OCI-LY1 (cell line): ENCODE data around the gene TRPV4.

Experiments used
- H2AFZ ChIP-seq: fragments of 200-600 bp; sonication (generic), shearing (Covaris generic); 2 replicates; pipeline ENCODE4 v1.6.0; 2014; ENCODE audit warnings: antibody characterized with exemption, mild to moderate bottlenecking, low read length
- H3F3A ChIP-seq: fragments of 200-600 bp; sonication (generic), shearing (Covaris generic); 2 replicates; pipeline ENCODE4 v1.6.0; 2014; ENCODE audit warnings: mild to moderate bottlenecking, antibody characterized with exemption, low read length, moderate library complexity; ENCODE audit not compliant: insufficient read depth
- H3K27ac ChIP-seq: fragments of 200-600 bp; sonication (generic); 2 replicates; pipeline ENCODE4 v1.5.1; 2014; ENCODE audit warnings: low read length, mixed run types, mild to moderate bottlenecking, low read depth; ENCODE audit not compliant: poor library complexity, severe bottlenecking
- H3K27me3 ChIP-seq: fragments of 200-600 bp; sonication (generic); 2 replicates; pipeline ENCODE4 v1.6.0; 2014; ENCODE audit warnings: antibody characterized with exemption, mild to moderate bottlenecking, low read length, moderate library complexity; ENCODE audit not compliant: insufficient read depth
- H3K36me3 ChIP-seq: fragments of 200-600 bp; sonication (generic); 2 replicates; pipeline ENCODE4 v1.6.1; 2014; ENCODE audit warnings: mild to moderate bottlenecking, antibody characterized with exemption, low read length, moderate library complexity, mixed read lengths; ENCODE audit not compliant: insufficient read depth
- H3K4me1 ChIP-seq: fragments of 200-600 bp; sonication (generic); 2 replicates; pipeline ENCODE4 v1.5.1; 2014; ENCODE audit warnings: mild to moderate bottlenecking, low read length, moderate library complexity; ENCODE audit not compliant: insufficient read depth, severe bottlenecking
- H3K4me2 ChIP-seq: fragments of 200-600 bp; sonication (generic), shearing (Covaris generic); 2 replicates; pipeline ENCODE4 v1.6.1; 2014; ENCODE audit warnings: low read length
- H3K4me3 ChIP-seq: fragments of 200-600 bp; sonication (generic); 2 replicates; pipeline ENCODE4 v1.5.1; 2014; ENCODE audit warnings: low read length, low read depth, mild to moderate bottlenecking, mixed read lengths; ENCODE audit not compliant: poor library complexity, severe bottlenecking
- H3K79me2 ChIP-seq: fragments of 200-600 bp; shearing (Covaris generic); 2 replicates; pipeline ENCODE4 v1.6.1; 2016; ENCODE audit warnings: mixed run types, low read length, mixed read lengths; ENCODE audit not compliant: insufficient read depth
- H3K9ac ChIP-seq: fragments of 200-600 bp; sonication (generic), shearing (Covaris generic); 2 replicates; pipeline ENCODE4 v1.6.1; 2014; ENCODE audit warnings: mild to moderate bottlenecking, low read length, mixed read lengths
- H3K9me2 ChIP-seq: fragments of 200-600 bp; sonication (generic), shearing (Covaris generic); 2 replicates; pipeline ENCODE4 v1.6.1; 2014; ENCODE audit warnings: low read depth, mild to moderate bottlenecking, low read length, mixed read lengths
- H3K9me3 ChIP-seq: fragments of 200-600 bp; shearing (Covaris generic); 2 replicates; pipeline ENCODE4 v1.6.1; 2014; ENCODE audit warnings: low read length, mixed read lengths
- H4K20me1 ChIP-seq: fragments of 200-600 bp; sonication (generic), shearing (Covaris generic); 2 replicates; pipeline ENCODE4 v1.6.0; 2016; ENCODE audit warnings: mild to moderate bottlenecking, low read length; ENCODE audit not compliant: insufficient read depth
- EZH2 ChIP-seq: fragments of 200-600 bp; sonication (generic), shearing (Covaris generic); IDR thresholded peaks from 2 replicates; pipeline ENCODE4 v1.8.0; 2017; ENCODE audit warnings: borderline replicate concordance, mixed run types, mild to moderate bottlenecking, antibody characterized with exemption, low read length, moderate library complexity, mixed read lengths
- TF ChIP-seq, protein P1 (sequence below): fragments of 200-600 bp; sonication (generic), shearing (Covaris generic); IDR thresholded peaks from 2 replicates; pipeline ENCODE4 v1.5.1; 2017; ENCODE audit warnings: mild to moderate bottlenecking, antibody characterized with exemption, low read length, moderate library complexity, mixed read lengths

TRPV4 gene

GRCh38 chr12:109783135-109783964 lies 49.8 kb downstream of the TRPV4 start:
- Histone ChIP-seq H3K79me2 (no peaks in the 10 kb centered on the region), H3K36me3 (no peaks in the 10 kb centered on the region), H3K4me3 (no peak overlapping the region), H3K27me3 (no peaks in the 10 kb centered on the region), H3K4me2 (no peak overlapping the region), H4K20me1 (no peaks in the 10 kb centered on the region), H3F3A (no peaks in the 10 kb centered on the region), H3K9ac (no peak overlapping the region), H2AFZ (no peak overlapping the region), H3K9me2 (no peaks in the 10 kb centered on the region), H3K9me3 (no peaks in the 10 kb centered on the region), H3K27ac (no peak overlapping the region), H3K4me1 (no peaks in the 10 kb centered on the region)
- TF ChIP-seq, protein P1, sequence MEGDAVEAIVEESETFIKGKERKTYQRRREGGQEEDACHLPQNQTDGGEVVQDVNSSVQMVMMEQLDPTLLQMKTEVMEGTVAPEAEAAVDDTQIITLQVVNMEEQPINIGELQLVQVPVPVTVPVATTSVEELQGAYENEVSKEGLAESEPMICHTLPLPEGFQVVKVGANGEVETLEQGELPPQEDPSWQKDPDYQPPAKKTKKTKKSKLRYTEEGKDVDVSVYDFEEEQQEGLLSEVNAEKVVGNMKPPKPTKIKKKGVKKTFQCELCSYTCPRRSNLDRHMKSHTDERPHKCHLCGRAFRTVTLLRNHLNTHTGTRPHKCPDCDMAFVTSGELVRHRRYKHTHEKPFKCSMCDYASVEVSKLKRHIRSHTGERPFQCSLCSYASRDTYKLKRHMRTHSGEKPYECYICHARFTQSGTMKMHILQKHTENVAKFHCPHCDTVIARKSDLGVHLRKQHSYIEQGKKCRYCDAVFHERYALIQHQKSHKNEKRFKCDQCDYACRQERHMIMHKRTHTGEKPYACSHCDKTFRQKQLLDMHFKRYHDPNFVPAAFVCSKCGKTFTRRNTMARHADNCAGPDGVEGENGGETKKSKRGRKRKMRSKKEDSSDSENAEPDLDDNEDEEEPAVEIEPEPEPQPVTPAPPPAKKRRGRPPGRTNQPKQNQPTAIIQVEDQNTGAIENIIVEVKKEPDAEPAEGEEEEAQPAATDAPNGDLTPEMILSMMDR, result no peak
- TF ChIP-seq EZH2, result no peak

GRCh38 chr12:109782326-109782703 lies 50.9 kb downstream of the TRPV4 start:
- TF ChIP-seq, protein P1, result no peak
- TF ChIP-seq EZH2, result no peak
- Histone ChIP-seq H3K9me3 (no peaks in the 10 kb centered on the region), H4K20me1 (no peaks in the 10 kb centered on the region), H3K9ac (no peak overlapping the region), H3K9me2 (no peaks in the 10 kb centered on the region), H3K79me2 (no peaks in the 10 kb centered on the region), H3K4me3 (no peak overlapping the region), H3K27me3 (no peaks in the 10 kb centered on the region), H2AFZ (no peak overlapping the region), H3F3A (no peaks in the 10 kb centered on the region), H3K4me1 (peaks cover 5% of the 10 kb centered on the region), H3K4me2 (no peak overlapping the region), H3K36me3 (no peaks in the 10 kb centered on the region), H3K27ac (no peak overlapping the region)

GRCh38 chr12:109781668-109782325 lies 51.4 kb downstream of the TRPV4 start:
- Histone ChIP-seq H3K4me1 (peaks cover 9% of the 10 kb centered on the region), H3K9ac (no peak overlapping the region)

More at GRCh38 chr12:109781668-109782325, 51.4 kb downstream of the TRPV4 start:
- no peaks in the 10 kb centered on the region for H3F3A ChIP-seq
- no peak overlapping the region for H3K4me3 ChIP-seq
- H3K9me2 ChIP-seq, result no peaks in the 10 kb centered on the region
- H3K79me2 ChIP-seq, result no peaks in the 10 kb centered on the region
- H3K9me3 ChIP-seq, result no peaks in the 10 kb centered on the region
- no peaks in the 10 kb centered on the region for H3K27me3 ChIP-seq
- no peaks in the 10 kb centered on the region for H3K36me3 ChIP-seq
- no peaks in the 10 kb centered on the region for H4K20me1 ChIP-seq
- no peak overlapping the region for H3K27ac ChIP-seq
- no peak for TF ChIP-seq EZH2
- TF ChIP-seq, protein P1, result no peak
- H2AFZ ChIP-seq, result no peak overlapping the region
- no peak overlapping the region for H3K4me2 ChIP-seq
